H1 (cell line): ENCODE measurements around the gene GTF2H3. TPM values are rescaled to one million over a fixed set of nuclear protein-coding genes. Genes with fewer than 3 reads are reported as not detected.

Experiments used
- EGR1 ChIP-seq: IDR thresholded peaks from 2 replicates; pipeline ENCODE4 v1.6.1; 2011; ENCODE audit warnings: low read depth, low read length, borderline replicate concordance
- JUN ChIP-seq: IDR thresholded peaks from 2 replicates; pipeline ENCODE4 v1.6.1; 2011; ENCODE audit warnings: low read depth, mild to moderate bottlenecking, improper control_type of control experiment, low read length
- KDM4A ChIP-seq: IDR thresholded peaks from one replicate; pipeline ENCODE4 v1.7.1; 2012; ENCODE audit warnings: low read depth, mild to moderate bottlenecking, moderate library complexity, low read length, inconsistent platforms; ENCODE audit not compliant: severe bottlenecking
- USF2 ChIP-seq: IDR thresholded peaks from 2 replicates; pipeline ENCODE4 v1.6.1; 2011; ENCODE audit warnings: low read length, improper control_type of control experiment
- YY1 ChIP-seq: IDR thresholded peaks from 2 replicates; pipeline ENCODE4 v1.6.1; 2011; ENCODE audit warnings: low read depth, mild to moderate bottlenecking, low read length
- polyA plus RNA-seq, 7 experiments: library from polyadenylated mRNA; depleted of rRNA in 3 of 7; stranded (reverse) in 5 of 7; unstranded in 2 of 7; fragments of >200 nt in 5 of 7; fragments of 200-250 nt in 2 of 7; gene quantifications; 1 replicate in 5 of 7; 2 replicates in 1 of 7; 4 replicates in 1 of 7; pipeline versions ENCODE4 v1.2.1 to v1.2.3, GENCODE V29; 2011 to 2013; ENCODE audit warnings: missing spikeins in 2 of 7, mixed read lengths in 2 of 7
- total RNA-seq: library from RNA; stranded (reverse); fragmentation: NEBNext Ultra II Directional; extraction: Animal tissue kit (Norgen Biotek cat#: 25700); gene quantifications from 2 replicates; pipeline ENCODE4 v1.2.1, GENCODE V29; 2021

GTF2H3 gene
- total and polyA plus RNA-seq, 2 of the 8 experiments (the other 6 are each of a cell fraction or from before 2014, with no cell fraction given), result 21.0 to 32.1 TPM

DNA sequence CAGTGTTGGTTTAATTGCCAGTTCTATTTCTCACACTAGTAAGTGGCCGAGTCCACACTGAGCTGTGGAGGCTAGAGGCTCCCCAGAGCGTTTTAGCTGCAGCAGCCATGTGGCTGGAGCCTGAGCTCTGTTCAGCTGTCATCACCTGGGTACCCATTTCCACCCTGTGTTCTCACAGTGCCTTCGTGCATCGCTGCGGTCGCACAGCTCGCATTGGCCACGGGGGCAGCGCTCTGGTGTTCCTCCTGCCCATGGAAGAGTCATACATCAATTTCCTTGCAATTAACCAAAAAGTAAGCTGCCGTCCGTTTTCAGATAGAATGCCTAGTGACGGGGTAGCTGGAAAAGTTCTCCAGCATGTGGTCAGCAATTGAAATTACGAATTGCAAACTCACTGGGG lies 16.0 kb upstream of the GTF2H3 start (continued):
- TF ChIP-seq YY1 (no peak), USF2 (no peak), KDM4A (no peak), EGR1 (no peak), JUN (no peak)
